B cell (primary cell): ENCODE data around the gene CHPT1. TPM values are rescaled to one million over a fixed set of nuclear protein-coding genes. Genes with fewer than 3 reads are reported as not detected.

Source experiments
- ATAC-seq: fragments of 200-7000 bp; cut with Tn5 transposase; one replicate; pipeline ENCODE4 v1.10.0; 2021; ENCODE audit warnings: low read depth, mild to moderate bottlenecking, moderate number of reproducible peaks, moderate library complexity
- CTCF ChIA-PET: fragments of 350-600 bp; sonication (Branson Sonifier 250); formaldehyde crosslinking; loops from one replicate; lab custom pipeline; 2021; ENCODE audit warnings: antibody characterized with exemption, inconsistent platforms; lab: Charles Lee
- POLR2A ChIA-PET: fragments of 350-600 bp; sonication (Branson Sonifier 250); formaldehyde crosslinking; loops from one replicate; lab custom pipeline; 2021; ENCODE audit warnings: antibody characterized with exemption; lab: Charles Lee
- DNase-seq: peaks from one replicate; pipeline ENCODE4 v3.0.0; 2013
- H2AFZ ChIP-seq: 2 replicates; pipeline ENCODE4 v1.6.1; 2012; ENCODE audit warnings: mild to moderate bottlenecking, low read depth, low read length; ENCODE audit not compliant: insufficient read depth, poor library complexity, severe bottlenecking
- H3K27ac ChIP-seq, 2 donors: 1 replicate in 1 of 2; 2 replicates in 1 of 2; pipeline ENCODE4 v1.5.1; 2012 to 2013; ENCODE audit warnings: low read length in 2 of 2, mild to moderate bottlenecking in 2 of 2, moderate library complexity in 1 of 2
- H3K27me3 ChIP-seq, 4 experiments: fragments of 200-600 bp in 1 of 4; sonication (generic) in 1 of 4; replicated peaks in 1 of 4; 1 replicate in 2 of 4; 2 replicates in 2 of 4; pipeline versions ENCODE4 v1.6.1 to v1.7.0; 2013 to 2016; ENCODE audit warnings: low read length in 3 of 4, mild to moderate bottlenecking in 2 of 4, mixed read lengths in 1 of 4, moderate library complexity in 1 of 4; ENCODE audit not compliant: insufficient read depth in 4 of 4, control insufficient read depth in 3 of 4; ENCODE audit errors: control extremely low read depth in 1 of 4
- H3K36me3 ChIP-seq, 2 experiments: replicated peaks in 1 of 2; 1 replicate in 1 of 2; 2 replicates in 1 of 2; pipeline versions ENCODE4 v1.6.1 to v1.7.1; 2013; ENCODE audit warnings: low read length in 1 of 2; ENCODE audit not compliant: insufficient read depth in 2 of 2, control insufficient read depth in 1 of 2; ENCODE audit errors: control extremely low read depth in 1 of 2, extremely low read depth in 1 of 2
- H3K4me1 ChIP-seq, 2 donors: fragments of 200-600 bp in 1 of 2; sonication (generic) in 1 of 2; 1 replicate in 1 of 2; 2 replicates in 1 of 2; pipeline versions ENCODE4 v1.5.1 to v1.6.1; 2013 to 2017; ENCODE audit warnings: low read length in 2 of 2; ENCODE audit not compliant: control insufficient read depth in 2 of 2, insufficient read depth in 2 of 2
- H3K4me2 ChIP-seq: replicated peaks from 2 replicates; pipeline ENCODE3; 2012; ENCODE audit warnings: mild to moderate bottlenecking, low read depth, low read length; ENCODE audit not compliant: poor library complexity, severe bottlenecking
- H3K4me3 ChIP-seq, 5 experiments: fragments of 200-600 bp in 1 of 5; sonication (generic) in 1 of 5; 1 replicate in 3 of 5; 2 replicates in 2 of 5; pipeline versions ENCODE4 v1.5.1 to v1.7.0; 2011 to 2016; ENCODE audit warnings: low read length in 4 of 5, mild to moderate bottlenecking in 4 of 5, low read depth in 2 of 5, control low read depth in 1 of 5, moderate library complexity in 1 of 5; ENCODE audit not compliant: insufficient read depth in 1 of 5; ENCODE audit errors: control extremely low read depth in 1 of 5, extremely low read depth in 1 of 5
- H3K79me2 ChIP-seq: fragments of 200-600 bp; sonication (generic); one replicate; pipeline ENCODE4 v1.6.0; 2016; ENCODE audit warnings: low read length; ENCODE audit not compliant: control insufficient read depth, insufficient read depth
- H3K9ac ChIP-seq: fragments of 200-600 bp; sonication (generic); 2 replicates; pipeline ENCODE4 v1.6.1; 2017; ENCODE audit warnings: mild to moderate bottlenecking, low read length, moderate library complexity
- H3K9me3 ChIP-seq, 3 donors: one replicate each; pipeline versions ENCODE4 v1.6.1 to v1.7.1; 2013; ENCODE audit warnings: low read length in 2 of 3; ENCODE audit not compliant: control insufficient read depth in 2 of 3, insufficient read depth in 1 of 3; ENCODE audit errors: control extremely low read depth in 1 of 3
- H4K20me1 ChIP-seq: 2 replicates; pipeline ENCODE4 v1.6.0; 2012; ENCODE audit warnings: mild to moderate bottlenecking, low read length; ENCODE audit not compliant: insufficient read depth, control insufficient read depth, poor library complexity, severe bottlenecking
- H3K27ac Mint-ChIP-seq: one replicate; pipeline ENCODE4 v1.8.0; 2021; ENCODE audit warnings: mixed read lengths
- H3K27me3 Mint-ChIP-seq: one replicate; pipeline ENCODE4 v1.8.0; 2021; ENCODE audit warnings: mixed read lengths
- H3K4me1 Mint-ChIP-seq: one replicate; pipeline ENCODE4 v1.8.0; 2021; ENCODE audit warnings: mixed read lengths
- H3K4me3 Mint-ChIP-seq: one replicate; pipeline ENCODE4 v1.8.0; 2021; ENCODE audit warnings: mixed read lengths
- H3K9me3 Mint-ChIP-seq: one replicate; pipeline ENCODE4 v1.8.0; 2022; ENCODE audit warnings: mixed read lengths; ENCODE audit not compliant: insufficient read depth
- CTCF ChIP-seq: fragments of 200-600 bp; IDR thresholded peaks from one replicate; pipeline ENCODE4 v1.8.0; 2022; ENCODE audit warnings: antibody characterized with exemption, mild to moderate bottlenecking
- EZH2 ChIP-seq: IDR thresholded peaks from 2 replicates; pipeline ENCODE4 v1.6.1; 2012; ENCODE audit warnings: borderline replicate concordance, low read depth, mild to moderate bottlenecking, moderate library complexity, low read length; ENCODE audit not compliant: insufficient read depth, poor library complexity, severe bottlenecking
- WGBS: methylation state at CpG from one replicate; pipeline ENCODE4 v1.1.5; 2013; ENCODE audit warnings: missing lambda C conversion rate; ENCODE audit not compliant: insufficient coverage; 5-methylcytosine and 5-hydroxymethylcytosine counted together
- intact Hi-C: fragments of 100-400 bp; cut with micrococcal nuclease; formaldehyde crosslinking; loops from one replicate; pipeline ENCODE4 v1.10.0; 2022
- polyA plus RNA-seq: library from polyadenylated mRNA; depleted of rRNA; stranded (reverse); fragments of >200 nt; gene quantifications from 2 replicates; pipeline ENCODE4 v1.2.3, GENCODE V29; 2012
- total RNA-seq, 2 donors: library from RNA; stranded (reverse); fragments of 120-200 nt in 1 of 2; gene quantifications; 1 replicate in 1 of 2; 2 replicates in 1 of 2; pipeline versions ENCODE4 v1.2.3 to v1.2.4, GENCODE V29; 2013 to 2022

CHPT1 gene
- total and polyA plus RNA-seq, 2 donors (not counting 1 experiment from before 2014, with no cell fraction given): 46.9 to 215 TPM

GRCh38 chr12:101772012-101772775 lies 74.8 kb downstream of the CHPT1 start:
- CTCF ChIA-PET: interaction anchor here (0.7 to 5.3 kb wide), 21 partner anchors 8 to 710 kb away, joined by 3 to 138 read pairs (median 7); partner anchors contain the start of genes ARL1 and GNPTAB
- H3K4me3 ChIP-seq: no peak overlapping the region
- intact Hi-C loops: loop anchor here (2.0 to 5.0 kb wide), 3 partner anchors 145 to 357 kb away; partner anchors contain the start of genes NUP37 and PARPBP
- H3K4me1 Mint-ChIP-seq: peaks cover 1% of the 10 kb centered on the region
- no peaks in the 10 kb centered on the region for H3K27me3 Mint-ChIP-seq
- no peak overlapping the region for H3K27ac ChIP-seq
- H3K27ac Mint-ChIP-seq: peak overlapping the region; percentile 57
- no peak for ATAC-seq
- H3K9me3 Mint-ChIP-seq: no peaks in the 10 kb centered on the region
- 52% methylated on average over 3 of the region's 5 CpGs for WGBS
- no peak overlapping the region for H3K4me3 Mint-ChIP-seq
- H3K36me3 ChIP-seq: peaks cover 3 to 12% of the 10 kb centered on the region in 2 experiments
- DNase-seq: no peak
- H3K27me3 ChIP-seq: no peaks in the 10 kb centered on the region
- H3K79me2 ChIP-seq: no peaks in the 10 kb centered on the region
- H4K20me1 ChIP-seq: no peaks in the 10 kb centered on the region
- TF ChIP-seq EZH2 (no peak), CTCF (no peak)
- H3K9ac ChIP-seq: no peak overlapping the region
- H3K4me2 ChIP-seq: no peak overlapping the region
- H3K4me1 ChIP-seq: no peaks in the 10 kb centered on the region
- H3K9me3 ChIP-seq: no peaks in the 10 kb centered on the region
- H2AFZ ChIP-seq: no peak overlapping the region
- POLR2A ChIA-PET: interaction anchor here (1.9 kb wide), 1 partner anchor 67 kb away, joined by 7 read pairs; no protein-coding TSS in a partner anchor
